DND-41 (cell line): ENCODE measurements around the gene LRRC61.

Source experiments
- ATAC-seq: fragments of 200-7000 bp; cut with Tn5 transposase; 3 replicates; pipeline ENCODE4 v1.9.1; 2021; ENCODE audit warnings: low read depth; ENCODE audit not compliant: insufficient read depth
- DNase-seq: peaks from one replicate; pipeline ENCODE4 v3.0.0-alpha.2; 2020
- H2AFZ ChIP-seq: 2 replicates; pipeline ENCODE4 v1.6.0; 2012; ENCODE audit warnings: low read depth, low read length
- H3K27ac ChIP-seq: 2 replicates; pipeline ENCODE4 v1.5.1; 2012; ENCODE audit warnings: low read length, inconsistent platforms
- H3K27me3 ChIP-seq: fragments of 200-600 bp; sonication (generic); 2 replicates; pipeline ENCODE4 v1.6.0; 2012; ENCODE audit warnings: low read length, mild to moderate bottlenecking, inconsistent platforms; ENCODE audit not compliant: insufficient read depth, poor library complexity
- H3K36me3 ChIP-seq: 2 replicates; pipeline ENCODE4 v1.5.1; 2012; ENCODE audit warnings: low read length, inconsistent platforms; ENCODE audit not compliant: insufficient read depth
- H3K4me1 ChIP-seq: 2 replicates; pipeline ENCODE4 v1.5.1; 2012; ENCODE audit warnings: mild to moderate bottlenecking, low read length; ENCODE audit not compliant: insufficient read depth
- H3K4me2 ChIP-seq: 2 replicates; pipeline ENCODE4 v1.6.0; 2012; ENCODE audit warnings: mild to moderate bottlenecking, moderate library complexity, low read length, inconsistent platforms; ENCODE audit not compliant: insufficient read depth
- H3K4me3 ChIP-seq, 2 experiments: fragments of 200-600 bp in 1 of 2; shearing (Covaris generic) in 1 of 2; 2 replicates each; pipeline ENCODE4 v1.5.1; 2012 to 2016; ENCODE audit warnings: inconsistent platforms in 2 of 2, low read length in 2 of 2, mild to moderate bottlenecking in 2 of 2, low read depth in 1 of 2, moderate library complexity in 1 of 2
- H3K79me2 ChIP-seq: 2 replicates; pipeline ENCODE4 v1.6.0; 2012; ENCODE audit warnings: low read length, inconsistent platforms; ENCODE audit not compliant: insufficient read depth
- H3K9ac ChIP-seq: 2 replicates; pipeline ENCODE4 v1.6.0; 2012; ENCODE audit warnings: low read depth, mild to moderate bottlenecking, inconsistent platforms, low read length, moderate library complexity
- H3K9me3 ChIP-seq: 2 replicates; pipeline ENCODE4 v1.5.1; 2012; ENCODE audit warnings: low read length, moderate library complexity, mild to moderate bottlenecking, inconsistent platforms; ENCODE audit not compliant: insufficient read depth, severe bottlenecking
- H4K20me1 ChIP-seq: 2 replicates; pipeline ENCODE4 v1.6.0; 2012; ENCODE audit warnings: low read length; ENCODE audit not compliant: insufficient read depth
- CTCF ChIP-seq: IDR thresholded peaks from 2 replicates; pipeline ENCODE4 v1.5.1; 2012; ENCODE audit warnings: borderline replicate concordance, low read length, moderate library complexity, mild to moderate bottlenecking; ENCODE audit not compliant: poor library complexity, severe bottlenecking; ENCODE audit errors: extremely low read depth
- EZH2 ChIP-seq: IDR thresholded peaks from 3 replicates; pipeline ENCODE4 v1.6.1; 2012; ENCODE audit warnings: borderline replicate concordance, low read depth, mild to moderate bottlenecking, moderate library complexity, low read length, inconsistent platforms; ENCODE audit not compliant: severe bottlenecking

LRRC61 gene

GRCh38 chr7:150371996-150372270 is 48.8 kb downstream of the LRRC61 start:
- ATAC-seq: peak; percentile 43
- H3K4me2 ChIP-seq: peak overlapping the region; percentile 83
- peak; percentile 85 for DNase-seq
- peaks cover 95% of the 10 kb centered on the region for H3K79me2 ChIP-seq
- H2AFZ ChIP-seq: no peak overlapping the region
- H3K27me3 ChIP-seq: no peaks in the 10 kb centered on the region
- no peak for TF ChIP-seq CTCF
- TF ChIP-seq EZH2: no peak
- H4K20me1 ChIP-seq: peaks cover 35% of the 10 kb centered on the region
- peak overlapping the region; percentile 61 to 66 for H3K4me3 ChIP-seq
- H3K36me3 ChIP-seq: peaks cover 67% of the 10 kb centered on the region
- peak overlapping the region; percentile 95 for H3K9ac ChIP-seq
- H3K27ac ChIP-seq: peak overlapping the region; percentile 97
- peaks cover 65% of the 10 kb centered on the region for H3K4me1 ChIP-seq
- H3K9me3 ChIP-seq: no peaks in the 10 kb centered on the region

- H2AFZ ChIP-seq: no peak overlapping the region
- H3K27me3 ChIP-seq: no peaks in the 10 kb centered on the region
- no peak for TF ChIP-seq EZH2
- TF ChIP-seq CTCF: peak; percentile 8
- ATAC-seq (peak; percentile 27), DNase-seq (peak; percentile 82)
- peaks cover 95% of the 10 kb centered on the region for H3K79me2 ChIP-seq
- peak overlapping the region; percentile 83 for H3K4me2 ChIP-seq
- peak overlapping the region; percentile 95 for H3K9ac ChIP-seq
- no peaks in the 10 kb centered on the region for H3K9me3 ChIP-seq
- peaks cover 65% of the 10 kb centered on the region for H3K4me1 ChIP-seq
- peaks cover 67% of the 10 kb centered on the region for H3K36me3 ChIP-seq
- H4K20me1 ChIP-seq: peaks cover 35% of the 10 kb centered on the region
- H3K4me3 ChIP-seq: peak overlapping the region; percentile 61 to 66
- peak overlapping the region; percentile 97 for H3K27ac ChIP-seq
These were observed 49.3 kb downstream of the LRRC61 start for GRCh38 chr7:150372271-150373048.

GRCh38 chr7:150373049-150373801 is 50.1 kb downstream of the LRRC61 start:
- Histone ChIP-seq H2AFZ (no peak overlapping the region), H3K27me3 (no peaks in the 10 kb centered on the region), H3K4me2 (peak overlapping the region; percentile 83), H3K27ac (peak overlapping the region; percentile 97), H3K4me1 (peaks cover 65% of the 10 kb centered on the region), H3K9ac (peak overlapping the region; percentile 95), H4K20me1 (peaks cover 35% of the 10 kb centered on the region), H3K36me3 (peaks cover 67% of the 10 kb centered on the region), H3K9me3 (no peaks in the 10 kb centered on the region), H3K4me3 (peak overlapping the region; percentile 61 to 66), H3K79me2 (peaks cover 94% of the 10 kb centered on the region)
- DNase-seq (peak; percentile 66), ATAC-seq (no peak)
- no peak for TF ChIP-seq EZH2
- peak; percentile 11 for TF ChIP-seq CTCF
